CD4-positive, alpha-beta T cell treated with Interferon gamma for 1 hour (primary cell): ENCODE measurements around the gene RAMP2.

Experiments
- DNase-seq: peaks from one replicate; pipeline ENCODE4 v3.0.0-alpha.2; 2020

Gene RAMP2

DNA sequence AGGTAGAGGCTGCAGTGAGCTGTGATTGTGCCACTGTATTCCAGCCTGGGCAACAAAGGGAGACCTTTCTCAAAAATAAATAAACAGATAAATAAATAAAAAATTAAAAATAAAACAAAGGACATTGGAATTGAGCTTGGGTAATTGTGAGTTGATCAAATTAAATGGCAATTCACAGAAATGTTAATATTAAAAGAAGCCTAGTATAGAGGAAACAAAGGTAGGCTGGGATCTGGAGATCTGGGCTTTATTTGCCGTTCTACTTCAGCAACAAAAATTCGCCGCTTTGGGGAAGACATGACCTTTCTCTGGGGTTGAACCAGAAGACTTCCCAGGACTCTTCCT lies 11.9 kb downstream of the RAMP2 start:
- no peak for DNase-seq

- peak; percentile 73 for DNase-seq
These were observed 12.4 kb downstream of the RAMP2 start, which contains the start of gene VPS25 for GRCh38 chr17:42773290-42774035. TSS of gene VPS25 (plus strand) at chr17:42773449. CDS start at chr17:42773476, 27 bp downstream.

DNA sequence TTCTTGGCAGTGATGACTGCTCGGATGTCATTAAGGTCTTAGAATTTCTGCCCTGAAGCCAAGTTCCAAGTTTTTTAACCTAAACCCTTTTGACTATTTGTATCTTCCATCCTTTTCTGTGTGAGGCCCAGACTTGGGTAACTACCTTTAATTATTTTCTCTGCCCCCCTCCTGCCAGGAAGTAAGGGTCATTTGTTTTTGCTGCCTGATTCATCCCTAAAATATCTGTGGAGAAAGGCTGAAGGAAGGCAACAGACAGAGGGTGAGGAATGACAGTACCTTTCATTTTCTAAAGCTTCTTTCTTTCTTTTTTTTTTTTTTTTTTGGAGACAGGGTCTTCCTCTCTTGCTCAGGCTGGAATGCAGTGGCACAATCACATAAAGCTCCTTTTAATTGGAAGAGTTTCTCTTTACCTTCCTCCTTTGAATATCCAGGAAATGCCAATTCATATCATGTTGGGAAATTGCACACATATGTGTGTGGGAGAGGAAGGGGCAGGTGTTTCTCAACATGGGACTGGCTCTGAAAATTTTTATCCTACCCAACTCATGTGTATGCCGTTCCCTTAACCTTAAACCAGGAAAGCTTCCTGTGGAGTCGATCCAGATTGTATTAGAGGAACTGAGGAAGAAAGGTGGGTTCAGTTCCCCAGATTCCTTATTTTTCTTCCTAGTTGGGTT lies 13.2 kb downstream of the RAMP2 start:
- DNase-seq: no peak

GRCh38 chr17:42775534-42776098 lies 14.6 kb downstream of the RAMP2 start:
- no peak for DNase-seq

DNA sequence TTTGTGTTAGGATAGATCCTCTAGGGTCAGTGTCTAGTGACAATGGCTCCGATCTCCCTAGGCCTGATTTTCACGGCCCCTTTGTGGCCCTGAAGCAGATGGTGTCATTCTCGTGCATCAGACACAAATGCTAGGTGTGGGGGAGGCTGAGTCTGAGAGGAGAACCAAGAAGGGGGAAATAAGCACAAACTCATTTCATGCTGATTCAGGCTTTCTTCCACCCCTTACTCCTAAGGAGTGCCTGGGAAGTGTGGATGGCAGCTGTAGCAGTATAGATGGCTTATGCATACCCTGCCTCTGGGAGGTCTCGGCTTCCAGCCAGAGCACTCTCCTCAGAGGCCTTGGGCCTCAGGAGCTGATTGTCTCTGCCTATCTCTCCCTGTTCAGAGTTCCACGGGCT lies 17.5 kb downstream of the RAMP2 start:
- no peak for DNase-seq

DNA sequence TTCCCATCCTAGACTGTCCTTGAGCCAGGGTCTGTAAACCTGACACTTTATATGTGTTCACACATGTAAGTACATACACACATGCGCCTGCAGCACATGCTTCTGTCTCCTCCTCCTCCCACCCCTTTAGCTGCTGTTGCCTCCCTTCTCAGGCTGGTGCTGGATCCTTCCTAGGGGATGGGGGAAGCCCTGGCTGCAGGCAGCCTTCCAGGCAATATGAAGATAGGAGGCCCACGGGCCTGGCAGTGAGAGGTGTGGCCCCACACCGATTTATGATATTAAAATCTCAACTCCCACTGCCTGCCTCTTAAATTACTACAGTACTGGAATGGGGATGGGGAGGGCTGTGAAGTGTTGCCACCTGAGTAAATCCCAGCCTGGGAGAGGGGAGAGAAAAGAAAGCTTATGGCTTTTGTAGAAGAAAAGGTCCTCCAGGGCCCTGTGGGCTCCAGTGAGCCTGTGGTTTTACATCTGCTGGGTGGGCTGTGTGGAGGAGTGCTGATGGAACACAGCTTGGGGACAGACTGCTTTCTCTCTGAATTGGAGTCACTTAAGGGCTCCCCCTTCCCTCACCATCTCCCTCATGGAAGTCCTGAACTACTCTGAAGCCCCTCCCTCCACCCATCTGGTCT lies 18.4 kb downstream of the RAMP2 start:
- DNase-seq: no peak

GRCh38 chr17:42779936-42780850 lies 19.2 kb downstream of the RAMP2 start, which contains the start of gene WNK4:
TSS of gene WNK4 (plus strand) at chr17:42780610. CDS start at chr17:42780699, 89 bp downstream.
- no peak for DNase-seq

DNA sequence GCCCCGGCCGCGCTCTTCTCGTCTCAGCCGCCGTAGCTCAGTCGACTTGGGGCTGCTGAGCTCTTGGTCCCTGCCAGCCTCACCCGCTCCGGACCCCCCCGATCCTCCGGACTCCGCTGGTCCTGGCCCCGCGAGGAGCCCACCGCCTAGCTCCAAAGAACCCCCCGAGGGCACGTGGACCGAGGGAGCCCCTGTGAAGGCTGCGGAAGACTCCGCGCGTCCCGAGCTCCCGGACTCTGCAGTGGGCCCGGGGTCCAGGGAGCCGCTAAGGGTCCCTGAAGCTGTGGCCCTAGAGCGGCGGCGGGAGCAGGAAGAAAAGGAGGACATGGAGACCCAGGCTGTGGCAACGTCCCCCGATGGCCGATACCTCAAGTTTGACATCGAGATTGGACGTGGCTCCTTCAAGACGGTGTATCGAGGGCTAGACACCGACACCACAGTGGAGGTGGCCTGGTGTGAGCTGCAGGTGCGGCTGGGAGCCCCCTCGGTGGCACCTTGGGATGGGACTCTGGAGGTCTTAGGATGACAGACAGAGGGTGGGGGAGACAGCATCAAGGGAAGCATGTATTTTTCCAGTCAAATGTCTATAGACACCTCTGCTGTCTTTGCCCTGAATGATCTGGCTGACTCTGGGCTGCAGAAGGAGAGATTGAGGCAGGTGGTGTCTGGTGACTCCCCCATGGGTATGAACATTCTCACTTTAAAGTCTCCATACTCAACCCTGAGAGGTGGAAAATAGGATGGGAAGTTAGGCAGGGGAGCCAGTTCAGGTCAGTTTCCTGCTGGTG lies 20.0 kb downstream of the RAMP2 start:
- no peak for DNase-seq

- no peak for DNase-seq
These were observed 20.7 kb downstream of the RAMP2 start for GRCh38 chr17:42781639-42782165.

DNA sequence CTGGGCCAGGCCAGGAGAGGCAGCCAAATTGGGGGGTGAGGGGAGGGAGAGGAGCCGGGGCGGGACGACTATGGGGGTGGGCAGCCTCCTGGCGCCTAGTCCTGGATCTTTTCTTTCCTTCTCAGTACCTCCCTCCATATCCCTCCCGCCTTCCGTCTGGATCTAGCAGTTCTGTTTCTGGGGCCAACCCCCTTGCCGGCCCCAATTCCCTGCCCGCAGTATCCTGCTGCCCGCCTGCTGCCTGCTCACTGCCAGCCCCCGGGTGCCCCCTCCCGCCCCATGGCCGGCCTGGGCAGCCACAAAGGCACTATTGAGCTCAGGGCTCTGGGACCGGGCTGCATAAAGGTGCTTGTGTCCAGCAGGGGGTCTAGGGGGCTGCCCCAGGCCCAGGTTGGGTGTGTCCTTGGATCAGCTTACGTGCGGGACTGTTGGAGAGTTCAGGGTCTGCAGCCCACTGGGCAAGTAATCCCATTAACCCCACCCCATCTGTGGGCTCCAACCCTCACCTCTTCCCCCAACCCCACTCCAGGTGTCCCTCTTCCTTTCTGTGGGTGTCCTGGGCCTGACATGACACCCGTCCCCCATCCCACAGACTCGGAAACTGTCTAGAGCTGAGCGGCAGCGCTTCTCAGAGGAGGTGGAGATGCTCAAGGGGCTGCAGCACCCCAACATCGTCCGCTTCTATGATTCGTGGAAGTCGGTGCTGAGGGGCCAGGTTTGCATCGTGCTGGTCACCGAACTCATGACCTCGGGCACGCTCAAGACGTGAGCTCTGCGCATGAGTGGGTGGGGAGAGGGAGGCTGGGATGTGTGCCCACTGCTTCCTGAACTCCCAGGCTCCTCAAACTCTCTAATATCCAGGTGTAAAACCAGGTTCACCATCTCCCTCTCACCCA lies 21.4 kb downstream of the RAMP2 start:
- no peak for DNase-seq

DNA sequence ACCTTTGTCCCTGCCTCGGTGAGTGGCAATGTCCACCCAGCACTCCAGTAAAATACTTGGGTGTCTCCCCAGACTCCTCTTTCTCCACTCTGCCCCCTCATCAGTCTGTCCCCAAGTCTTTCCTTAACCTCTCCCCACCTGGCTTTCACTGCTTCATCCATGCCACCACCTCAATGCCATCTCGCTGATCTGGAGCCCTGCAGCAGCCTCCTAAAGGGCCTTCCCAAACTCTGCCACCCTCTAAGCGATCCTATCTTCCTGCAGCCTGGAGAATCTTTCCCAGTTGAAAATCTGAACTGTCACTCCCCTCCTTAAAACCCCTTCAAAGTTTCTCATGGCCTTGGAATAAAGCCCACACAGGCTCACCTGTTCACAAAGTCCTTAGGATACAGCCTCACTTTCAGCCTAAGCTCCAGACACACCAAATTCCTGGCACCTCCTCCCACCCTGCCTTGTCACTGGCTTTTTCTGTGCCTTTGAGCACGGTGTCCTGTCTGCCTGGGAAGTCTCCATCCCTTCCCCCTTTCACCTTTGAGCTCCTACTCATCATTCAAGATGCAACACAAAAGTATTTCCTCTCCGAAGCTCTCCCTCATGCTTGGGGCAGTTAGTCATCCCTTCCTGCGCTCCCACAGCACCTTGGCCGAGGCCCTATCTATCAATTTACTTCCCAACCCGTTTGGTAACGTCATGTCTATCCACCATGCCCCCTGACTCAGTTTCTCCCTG lies 22.2 kb downstream of the RAMP2 start:
- DNase-seq: no peak

GRCh38 chr17:42783791-42784138 lies 22.7 kb downstream of the RAMP2 start:
- DNase-seq: no peak

- no peak for DNase-seq
These were observed 23.4 kb downstream of the RAMP2 start for GRCh38 chr17:42784409-42784808.

DNA sequence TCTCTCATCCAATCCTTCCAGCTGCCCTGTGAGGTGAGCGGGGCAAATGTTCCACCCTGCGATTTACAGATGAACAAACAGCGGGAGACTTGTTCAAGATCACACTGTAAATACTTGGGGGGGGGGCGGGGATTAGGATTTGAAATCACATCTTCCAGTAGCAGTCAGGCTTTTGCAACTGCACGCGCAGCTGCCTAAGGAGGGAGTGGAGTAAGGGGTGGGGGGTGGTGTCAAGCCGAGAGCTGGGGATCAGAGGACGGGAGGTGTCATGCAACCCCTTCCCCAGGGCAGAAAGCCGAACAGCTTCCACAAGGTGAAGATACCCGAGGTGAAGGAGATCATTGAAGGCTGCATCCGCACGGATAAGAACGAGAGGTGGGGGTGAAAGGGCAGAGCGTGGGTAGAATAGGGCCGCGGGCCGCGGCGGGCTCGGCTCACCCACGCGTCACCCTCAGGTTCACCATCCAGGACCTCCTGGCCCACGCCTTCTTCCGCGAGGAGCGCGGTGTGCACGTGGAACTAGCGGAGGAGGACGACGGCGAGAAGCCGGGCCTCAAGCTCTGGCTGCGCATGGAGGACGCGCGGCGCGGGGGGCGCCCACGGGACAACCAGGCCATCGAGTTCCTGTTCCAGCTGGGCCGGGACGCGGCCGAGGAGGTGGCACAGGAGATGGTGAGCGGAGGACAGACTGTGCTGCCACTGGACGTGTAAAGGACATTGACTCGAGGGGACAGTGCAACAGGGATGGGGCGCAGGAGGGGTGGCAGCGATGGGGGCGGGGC lies 24.0 kb downstream of the RAMP2 start:
- DNase-seq: no peak

- no peak for DNase-seq
These were observed 26.2 kb downstream of the RAMP2 start for GRCh38 chr17:42787266-42787665.

DNA sequence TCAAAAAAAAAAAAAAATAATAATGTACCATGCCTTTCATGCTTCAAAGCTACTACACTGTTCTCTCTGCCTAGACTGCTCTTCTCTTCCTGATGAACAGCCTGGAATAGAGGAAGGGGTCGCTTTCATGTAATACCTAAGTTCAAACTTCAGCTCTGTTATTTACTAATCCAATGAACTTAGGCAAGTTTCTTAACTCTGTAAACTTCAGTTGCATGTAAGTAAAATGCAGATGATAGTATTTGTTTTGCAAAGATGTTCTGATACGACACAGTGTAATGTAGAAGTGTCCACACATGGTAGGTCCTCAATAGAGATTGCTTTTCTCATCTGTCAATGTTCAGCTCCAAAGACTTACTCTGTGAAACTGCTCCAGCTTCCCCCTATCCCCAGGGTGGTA lies 30.9 kb downstream of the RAMP2 start:
- DNase-seq: no peak

DNA sequence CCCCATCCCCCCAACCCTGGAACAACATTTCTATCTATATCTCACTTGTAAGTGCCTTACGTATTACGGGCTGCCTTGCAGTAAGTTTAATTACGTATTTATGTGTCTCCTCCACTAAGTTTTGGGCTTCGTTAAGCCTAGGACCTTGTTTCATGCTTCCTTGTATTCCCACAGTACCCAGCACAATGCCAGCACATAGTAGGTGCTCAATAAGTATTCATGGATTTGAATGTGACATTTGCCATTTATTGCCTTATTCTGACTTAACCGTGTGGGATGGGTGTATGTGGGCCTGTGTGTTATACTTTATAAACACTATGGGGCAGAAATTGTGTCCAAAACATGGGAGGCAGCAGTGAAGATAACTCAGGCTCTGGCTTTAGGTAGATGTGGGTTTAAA lies 31.5 kb downstream of the RAMP2 start:
- no peak for DNase-seq

DNA sequence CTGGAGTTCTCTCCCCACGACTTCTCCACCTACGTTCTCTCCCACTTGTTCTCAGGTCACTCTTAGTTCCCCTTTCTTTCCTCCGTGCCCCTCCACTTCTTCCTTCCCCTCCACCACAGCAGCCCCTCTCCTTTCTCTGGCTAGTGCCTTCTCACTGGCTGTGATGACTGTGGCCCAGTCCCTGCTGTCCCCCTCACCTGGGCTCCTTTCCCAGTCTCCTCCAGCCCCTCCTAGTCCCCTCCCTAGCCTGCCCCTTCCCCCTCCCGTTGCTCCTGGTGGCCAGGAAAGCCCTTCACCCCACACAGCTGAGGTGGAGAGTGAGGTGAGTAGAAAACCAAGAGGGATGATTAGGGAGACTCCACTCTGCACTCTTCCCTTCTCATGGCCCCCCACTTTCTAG lies 34.0 kb downstream of the RAMP2 start:
- no peak for DNase-seq

GRCh38 chr17:42795465-42795864 lies 34.4 kb downstream of the RAMP2 start:
- no peak for DNase-seq
